Colon (tissue), 2 donors: ENCODE measurements around the gene TMEM52B.

ENCODE experiments used
- FAIRE-seq: peaks from 2 replicates; lab custom pipeline; 2012; peaks lifted over from hg19 to GRCh38; lab: Jason Lieb, UNC
- donor health status: control.
- donor health status: control.

Gene TMEM52B

DNA sequence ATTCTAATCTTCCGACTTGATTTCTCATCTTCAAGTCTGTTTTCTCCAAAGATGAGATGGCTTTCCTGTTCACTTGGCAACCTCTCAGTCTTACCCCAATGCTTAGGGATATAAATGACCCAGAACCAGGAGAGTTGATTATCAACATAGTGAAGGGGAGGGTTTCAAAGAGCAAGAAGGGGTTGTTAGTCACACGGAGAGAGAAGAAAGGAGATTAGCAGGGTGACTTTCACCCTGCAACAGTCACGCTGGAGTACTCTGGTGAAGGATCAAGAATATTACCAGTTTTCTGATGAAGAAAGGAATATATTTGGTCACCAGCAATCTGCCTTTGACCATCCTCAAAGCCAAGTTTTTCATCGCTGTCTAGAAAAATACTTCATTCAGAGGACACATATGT, at the start of gene TMEM52B:
TMEM52B (plus strand) TSS at position 212 of the 400 bp plus-strand sequence. CDS start 543 bp downstream, outside the sequence.
- FAIRE-seq, result no peak

DNA sequence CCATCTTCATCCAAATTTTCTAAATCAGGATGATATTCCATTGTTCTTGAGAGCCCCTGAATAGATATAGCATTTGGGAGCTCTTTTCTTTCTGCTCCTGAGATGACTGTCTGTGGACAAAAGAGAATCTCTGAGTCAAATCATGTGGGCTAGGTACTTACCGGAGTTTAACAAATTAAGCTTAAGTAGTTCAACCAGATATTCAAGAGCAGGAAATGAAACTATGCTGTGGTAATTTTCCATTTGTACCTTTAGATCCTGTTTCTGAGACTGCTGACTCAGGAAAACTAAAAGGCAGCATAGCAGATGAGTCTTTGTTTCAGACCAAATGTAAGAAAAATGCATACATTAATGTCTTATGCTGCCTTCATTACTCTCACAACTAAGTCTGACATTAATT, 48.8 kb upstream of the TMEM52B start, which contains the start of gene CLEC7A:
CLEC7A (minus strand) TSS at position 158 of the 400 bp plus-strand sequence; CDS start at position 41, 117 bp downstream.
- FAIRE-seq, result no peak

DNA sequence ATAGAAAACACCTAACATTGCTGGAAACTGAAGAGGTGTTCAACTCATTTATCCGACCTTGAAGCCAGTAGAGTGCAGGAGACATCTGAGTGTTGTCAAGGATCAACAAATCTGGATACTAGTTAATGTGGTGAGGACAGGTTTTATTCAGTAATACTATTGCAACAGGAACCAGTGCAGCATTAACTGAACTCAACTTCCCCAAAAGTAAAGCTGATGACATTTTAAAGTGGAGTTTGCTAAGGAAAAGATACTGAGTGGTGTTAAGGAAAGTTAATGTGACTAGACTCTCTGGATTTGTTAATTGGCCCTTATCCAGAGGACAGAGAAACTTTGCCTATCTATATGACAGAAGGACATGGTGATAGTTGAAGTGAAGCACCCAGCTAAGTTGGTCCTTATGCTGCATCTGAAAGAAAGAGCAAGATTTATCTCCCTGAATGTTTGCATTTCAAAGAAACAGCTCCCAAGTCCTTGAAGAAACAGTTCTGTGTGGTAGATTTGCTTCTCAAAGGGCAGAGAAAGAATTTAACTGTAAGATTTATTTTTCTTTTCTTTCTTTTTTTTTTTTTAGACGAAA, 47.6 kb upstream of the TMEM52B start:
- FAIRE-seq, result no peak

DNA sequence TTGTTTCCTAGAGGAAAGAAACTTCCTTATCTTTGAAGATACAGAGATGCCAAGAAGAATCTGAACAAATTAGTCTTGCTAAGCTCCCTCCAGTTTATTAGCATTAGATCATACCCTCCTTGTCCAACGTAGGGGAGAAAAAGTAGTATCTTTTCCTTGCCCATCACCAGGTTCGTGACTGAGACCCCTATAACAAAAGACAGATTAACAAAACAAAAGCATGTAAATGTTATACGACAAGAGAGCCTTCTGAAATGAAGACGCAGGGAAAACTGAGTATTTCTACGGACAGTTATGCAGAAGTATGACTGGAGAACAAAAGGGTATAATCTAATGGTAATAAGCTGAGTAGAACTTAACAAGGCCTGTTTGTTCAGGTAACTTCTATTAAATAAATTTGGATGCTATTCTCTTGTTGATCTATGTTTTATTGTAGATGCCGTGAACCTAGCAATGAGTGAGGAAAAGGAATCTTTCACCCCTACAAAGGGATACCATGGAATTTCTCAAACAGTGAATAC, 45.9 kb upstream of the TMEM52B start:
- FAIRE-seq, result no peak

DNA sequence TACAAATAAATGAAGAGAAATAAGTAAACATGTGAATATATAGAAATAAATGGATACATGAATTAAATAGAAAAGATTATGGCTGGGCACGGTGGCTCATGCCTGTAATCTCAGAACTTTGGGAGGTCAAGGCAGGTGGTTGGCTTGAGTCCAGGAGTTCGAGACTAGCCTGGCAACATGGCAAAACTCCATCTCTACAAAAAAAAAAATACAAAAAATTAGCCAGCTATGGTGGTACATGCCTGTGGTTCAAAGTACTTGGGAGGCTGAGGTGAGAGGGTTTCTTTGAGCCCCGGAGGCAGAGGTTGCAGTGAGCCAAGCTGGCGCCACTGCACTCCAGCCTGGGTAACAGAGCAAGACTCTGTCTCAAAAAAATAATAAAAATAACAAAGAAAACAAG, 43.7 kb upstream of the TMEM52B start:
- FAIRE-seq, result no peak

DNA sequence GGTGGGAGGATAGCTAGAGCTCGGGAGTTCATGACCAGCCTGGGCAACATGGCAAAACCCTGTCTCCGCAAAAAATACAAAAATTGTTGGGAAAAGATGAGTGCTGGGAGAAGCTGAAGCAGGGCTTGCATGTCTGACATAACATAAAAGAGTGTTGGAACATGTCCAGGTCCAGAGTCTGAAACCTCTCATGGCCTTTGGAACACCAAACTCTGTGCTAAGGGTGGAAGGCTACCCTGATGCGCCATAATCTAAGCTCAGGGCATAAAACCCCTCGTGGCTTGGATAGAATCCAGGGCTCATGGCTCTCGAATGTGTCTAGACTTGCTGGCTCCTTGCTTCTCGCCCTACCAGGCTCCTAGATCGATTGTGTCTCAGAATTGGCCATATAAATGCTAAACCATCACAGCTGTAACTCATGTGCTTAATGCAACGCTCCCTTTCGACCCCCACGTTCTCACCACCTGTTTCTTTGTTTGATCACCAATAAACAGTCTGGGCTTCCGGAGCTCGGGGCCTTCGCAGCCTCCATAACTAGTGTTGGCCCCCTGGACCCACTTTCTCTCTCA, 42.1 kb upstream of the TMEM52B start:
- no peak for FAIRE-seq

DNA sequence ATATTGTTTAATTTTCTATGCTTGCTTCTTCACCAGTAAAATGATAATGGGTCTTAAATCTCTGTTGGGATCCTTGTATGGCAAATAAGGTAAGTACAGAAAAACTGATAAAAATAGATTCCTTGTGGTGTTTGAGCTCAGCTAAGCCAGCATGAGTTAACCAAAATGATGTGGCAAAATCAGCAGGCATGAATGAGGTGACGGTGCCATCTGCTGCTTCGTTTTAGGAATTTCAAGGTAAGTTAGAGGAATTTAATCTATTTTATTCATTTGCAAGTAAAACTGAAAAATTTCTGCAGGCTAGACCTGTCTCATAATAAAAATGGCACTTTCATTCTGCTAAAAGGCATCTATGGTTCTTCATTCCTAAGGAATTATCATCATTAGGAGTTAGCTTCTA, 38.8 kb upstream of the TMEM52B start:
- FAIRE-seq, result no peak

DNA sequence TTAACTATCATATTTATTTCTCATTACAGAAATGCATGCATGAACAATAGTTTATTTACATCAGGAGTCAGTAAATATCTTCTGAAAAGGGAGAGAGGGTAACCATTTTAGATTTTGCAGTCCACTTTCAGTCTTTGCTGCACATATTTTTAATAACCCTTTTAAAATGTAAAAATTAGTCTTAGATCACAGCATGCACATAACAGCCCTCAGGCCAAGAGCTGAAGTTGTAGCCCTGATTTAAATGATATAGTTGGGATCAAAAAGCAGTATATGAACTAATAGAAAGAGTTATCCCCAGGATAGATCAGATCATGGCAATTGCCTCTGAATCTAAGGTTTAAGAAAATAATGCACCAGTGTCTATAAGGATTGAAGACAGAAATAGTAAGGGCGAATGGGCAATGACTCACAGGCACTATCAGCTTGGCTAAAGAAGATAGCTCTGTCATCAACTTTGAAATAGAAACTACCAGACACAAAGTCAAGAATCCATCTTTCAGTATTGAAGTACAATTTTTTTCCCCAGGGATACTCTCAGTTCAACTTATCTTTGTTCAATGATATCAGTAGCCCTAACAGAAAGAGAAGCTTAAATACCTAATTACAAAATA, 35.7 kb upstream of the TMEM52B start:
- no peak for FAIRE-seq

DNA sequence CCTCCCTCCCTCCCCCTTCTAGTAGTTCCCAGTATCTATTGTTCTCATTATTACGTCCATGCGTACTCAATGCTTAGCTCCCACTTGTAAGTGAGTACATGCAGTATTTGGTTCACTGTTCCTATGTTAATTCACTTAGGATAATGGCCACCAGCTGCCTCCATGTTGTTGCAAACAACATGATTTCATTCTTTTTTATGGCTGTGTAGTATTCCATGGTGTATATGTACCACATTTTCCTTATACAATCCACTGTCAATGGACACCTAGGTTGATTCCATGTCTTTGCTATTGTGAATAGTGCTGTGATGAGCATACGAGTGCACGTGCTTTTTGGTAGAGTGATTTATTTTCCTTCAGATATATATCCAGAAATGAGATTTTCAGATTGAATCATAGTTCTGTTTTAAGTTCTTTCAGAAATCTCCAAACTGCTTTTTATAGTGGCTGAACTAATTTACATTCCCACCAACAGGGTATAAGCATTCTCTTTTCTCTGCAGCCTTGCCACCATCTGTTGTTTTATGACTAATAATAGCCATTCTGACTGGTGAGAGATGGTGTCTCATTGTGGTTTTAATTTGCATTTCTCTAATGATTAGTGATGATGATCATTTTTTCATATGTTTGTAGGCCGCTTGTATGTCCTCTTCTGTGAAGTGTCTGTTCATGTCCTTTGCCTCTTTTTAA, 31.0 kb upstream of the TMEM52B start:
- no peak for FAIRE-seq

DNA sequence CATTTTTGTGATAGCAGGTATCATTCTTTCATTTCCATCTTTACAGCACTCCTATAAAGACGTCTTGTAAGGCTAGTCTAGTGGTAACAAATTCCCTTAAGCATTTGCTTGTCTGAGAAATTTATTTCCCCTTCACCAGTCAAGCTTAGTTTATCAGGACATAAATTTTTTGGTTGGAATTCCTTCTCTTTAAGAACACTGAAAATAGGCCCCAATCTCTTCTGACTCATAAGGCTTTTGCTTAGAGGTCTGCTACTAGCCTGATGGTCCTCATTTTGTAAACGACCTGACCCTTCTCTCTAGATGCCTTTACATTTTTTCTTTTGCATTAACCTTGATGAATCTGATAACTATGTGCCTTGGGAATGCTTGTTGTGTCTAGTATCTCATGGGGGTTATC, 27.2 kb upstream of the TMEM52B start:
- FAIRE-seq, result no peak

DNA sequence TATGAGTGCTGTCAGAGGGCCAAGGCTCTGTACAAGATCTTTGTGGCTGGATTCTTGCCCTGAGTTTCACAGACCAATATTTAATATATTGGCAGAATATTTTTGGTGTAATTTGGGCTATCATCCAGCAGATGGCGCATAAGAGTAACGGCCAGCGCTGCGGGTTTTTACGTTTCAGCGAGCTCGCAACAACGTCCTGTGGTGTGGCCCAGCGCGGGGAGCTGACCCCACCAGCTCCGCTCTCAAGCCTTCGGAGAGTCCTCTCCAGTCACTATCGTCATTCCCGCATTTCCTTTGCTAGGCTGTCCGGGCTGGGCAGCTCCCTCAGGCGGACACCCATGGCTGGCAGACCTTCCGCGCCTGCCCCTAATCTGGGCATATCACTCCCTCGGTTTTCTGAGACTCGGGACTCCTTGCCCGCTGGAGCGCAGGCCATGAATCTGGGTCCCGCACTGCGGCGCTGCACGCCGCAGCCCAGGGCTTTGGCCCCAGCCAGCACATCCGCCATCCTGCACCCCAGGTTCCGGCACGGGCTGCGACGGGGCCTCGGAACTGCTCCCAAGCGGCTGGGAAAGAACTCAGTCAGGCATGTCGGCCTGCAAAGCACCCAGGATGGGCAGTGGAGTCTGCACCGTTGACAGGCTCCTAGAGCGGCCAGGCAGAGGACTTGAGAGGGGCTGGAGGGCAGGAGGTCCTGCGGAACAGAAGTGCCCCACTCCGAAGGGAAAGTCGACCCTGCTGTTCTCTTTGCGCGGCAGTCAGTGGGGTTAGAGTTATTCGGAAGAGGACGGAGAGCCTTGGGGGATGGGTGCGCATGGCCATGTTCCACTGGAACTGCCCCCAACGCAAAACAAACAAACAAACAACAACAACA, 25.3 kb upstream of the TMEM52B start:
- FAIRE-seq, result no peak

DNA sequence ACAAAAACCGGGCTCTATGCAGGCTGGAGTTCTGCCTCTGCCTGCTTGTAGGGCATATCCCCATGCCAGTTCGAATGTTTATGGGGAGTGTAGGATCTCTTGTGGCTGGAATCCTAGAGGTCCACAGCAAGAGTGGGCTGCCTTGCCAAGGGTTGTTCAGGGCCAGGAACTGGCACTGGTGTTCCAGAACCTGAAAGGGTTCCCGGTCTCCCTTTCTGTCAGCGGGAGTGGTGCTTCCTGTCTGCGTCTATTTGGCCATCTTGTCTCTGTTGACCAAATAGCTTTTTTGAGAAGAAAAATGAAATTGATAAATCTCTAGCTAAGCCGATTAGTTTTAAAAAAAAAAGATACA, 24.7 kb upstream of the TMEM52B start:
- FAIRE-seq, result no peak

DNA sequence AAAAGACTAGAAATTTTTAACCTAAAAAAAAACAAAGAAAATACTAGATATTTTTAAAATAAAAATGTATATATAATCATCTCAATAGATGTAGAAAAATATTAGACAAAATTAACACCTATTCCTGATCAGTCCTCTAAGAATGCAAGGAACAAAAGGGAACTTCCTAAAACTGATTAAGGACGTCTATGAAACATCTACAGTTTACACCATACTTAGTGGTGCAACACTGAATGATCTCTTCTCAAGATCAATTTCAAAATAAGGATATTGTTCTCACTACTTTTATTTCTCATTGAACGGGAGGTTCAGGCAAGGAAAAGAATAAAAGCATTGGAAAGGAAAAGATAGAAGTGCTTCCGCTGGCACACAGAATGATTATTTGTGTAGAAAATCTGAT, 22.9 kb upstream of the TMEM52B start:
- FAIRE-seq, result no peak

DNA sequence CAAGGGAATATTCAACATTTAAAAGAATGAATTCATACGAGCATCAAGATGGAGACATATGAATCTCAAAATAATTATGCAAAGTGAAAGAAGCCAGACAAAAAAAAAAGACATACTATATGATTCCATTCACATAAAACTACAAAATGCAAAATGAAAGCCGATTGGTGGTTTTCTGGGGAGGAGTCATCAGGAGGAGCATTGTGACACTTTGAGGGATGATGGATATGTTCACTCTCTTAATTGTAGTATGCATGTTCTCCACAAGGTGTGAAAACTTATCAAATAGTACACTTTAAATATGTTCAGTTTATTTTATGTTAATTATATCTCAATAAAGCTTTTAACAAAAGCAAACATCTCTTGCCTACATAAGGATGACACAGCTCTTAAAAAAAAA, 20.4 kb upstream of the TMEM52B start:
- no peak for FAIRE-seq

DNA sequence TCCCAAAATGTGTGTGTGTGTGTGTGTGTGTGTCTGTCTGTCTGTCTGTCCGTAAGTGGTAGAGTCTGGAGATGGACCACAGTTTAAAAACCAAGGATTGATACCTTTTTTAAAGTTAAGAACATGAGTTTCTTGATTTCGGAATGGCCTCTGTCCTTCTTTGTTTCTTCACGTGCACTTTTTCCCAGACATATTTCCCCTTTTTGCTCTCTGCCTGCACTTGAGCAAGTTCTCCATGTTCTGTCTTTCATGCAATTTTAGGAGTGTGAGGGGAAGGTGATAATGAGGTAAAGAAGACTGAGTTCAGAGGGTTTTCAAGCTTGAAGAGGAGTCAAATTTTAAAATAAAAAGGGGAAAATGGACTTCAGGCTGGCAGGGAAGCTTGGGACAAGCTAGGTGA, 19.6 kb upstream of the TMEM52B start:
- no peak for FAIRE-seq

DNA sequence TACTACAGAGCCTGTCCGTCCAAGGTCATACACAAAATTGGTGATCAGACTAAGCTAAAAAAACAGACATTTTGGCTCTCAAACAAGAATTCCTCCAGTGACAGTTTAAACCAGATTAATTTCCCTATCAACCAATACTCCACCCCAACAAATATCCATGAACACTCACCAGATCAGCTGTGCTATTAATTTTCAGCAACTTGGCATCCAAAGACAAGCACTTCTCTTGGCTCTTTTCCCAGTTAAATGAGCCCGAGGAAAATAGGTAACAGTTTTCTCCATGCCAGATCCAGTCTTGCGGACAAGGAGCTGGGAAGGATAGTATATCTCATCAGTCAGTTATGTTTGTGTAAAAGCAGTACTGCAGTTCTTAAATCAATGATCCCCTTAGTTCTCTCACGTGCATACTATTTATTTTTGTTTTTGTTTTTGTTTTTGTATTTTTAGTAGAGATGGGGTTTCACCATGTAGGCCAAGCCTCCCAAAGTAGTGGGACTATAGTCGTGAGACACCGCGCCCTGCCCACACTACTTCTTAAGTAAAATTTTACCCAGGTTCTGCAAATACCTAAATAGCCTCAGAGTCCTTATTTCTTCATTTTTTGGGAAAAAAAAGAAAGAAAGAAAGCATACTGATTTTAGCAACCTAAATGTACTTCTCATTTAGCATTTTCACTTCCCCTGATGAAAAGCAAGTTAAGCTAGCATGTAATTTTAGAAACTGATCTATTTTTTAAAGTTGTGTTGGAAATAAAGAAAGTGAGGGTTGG, 18.0 kb upstream of the TMEM52B start:
- no peak for FAIRE-seq

DNA sequence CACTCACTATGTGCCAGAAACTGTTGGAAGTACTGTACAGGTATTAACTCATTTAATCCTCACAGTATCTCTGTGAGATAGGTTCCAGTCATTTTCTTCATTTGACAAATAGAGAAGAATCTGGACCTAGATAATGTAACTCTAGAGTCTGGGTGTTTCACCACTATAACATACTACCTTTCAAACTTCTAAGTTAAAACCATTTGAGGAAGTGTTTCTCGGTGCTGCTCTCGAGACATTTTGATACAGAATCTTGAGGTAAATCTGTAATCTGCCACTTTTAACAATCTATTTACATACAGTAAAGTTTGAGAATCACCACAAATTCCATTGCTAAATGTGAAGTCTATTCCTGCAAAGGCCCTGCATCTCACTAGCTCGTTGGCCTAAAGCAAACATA, 15.7 kb upstream of the TMEM52B start:
- no peak for FAIRE-seq

DNA sequence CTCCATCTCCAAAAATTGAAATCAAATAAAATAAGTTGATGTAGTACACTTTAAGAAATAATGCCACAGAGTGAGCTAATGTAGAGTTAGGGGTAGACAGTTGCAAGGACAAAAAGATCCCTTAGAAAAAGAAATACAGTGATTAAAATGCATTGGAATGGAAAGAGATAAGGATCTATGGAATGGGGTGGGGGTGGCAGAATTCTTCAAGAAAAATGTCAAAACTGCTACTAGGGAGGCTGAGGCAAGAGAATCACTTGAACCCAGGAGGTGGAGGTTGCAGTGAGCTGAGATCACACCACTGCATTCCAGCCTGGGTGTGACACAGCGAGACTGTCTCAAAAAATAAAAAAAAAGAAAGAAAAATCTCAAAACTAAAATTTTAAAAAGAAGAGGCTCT, 13.4 kb upstream of the TMEM52B start:
- no peak for FAIRE-seq

DNA sequence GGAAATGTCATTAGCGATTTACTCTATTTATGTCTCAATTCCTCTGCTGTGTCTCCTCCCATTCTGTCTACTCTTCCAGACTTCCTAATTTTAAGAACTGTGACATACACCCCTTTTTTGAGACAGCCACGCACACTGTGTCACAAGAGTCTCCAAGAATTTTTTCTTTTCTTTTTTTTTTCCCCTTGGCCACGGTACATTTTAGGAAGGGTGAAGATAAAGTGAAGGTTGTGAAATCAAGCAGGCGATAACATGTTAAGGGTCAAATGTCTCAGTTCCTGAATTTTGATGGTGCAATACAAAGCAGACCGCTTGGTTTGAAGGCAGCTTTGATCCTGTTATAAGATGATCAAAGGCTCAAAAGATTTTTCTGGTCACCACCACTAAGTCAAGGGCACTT, 11.2 kb upstream of the TMEM52B start:
- no peak for FAIRE-seq

DNA sequence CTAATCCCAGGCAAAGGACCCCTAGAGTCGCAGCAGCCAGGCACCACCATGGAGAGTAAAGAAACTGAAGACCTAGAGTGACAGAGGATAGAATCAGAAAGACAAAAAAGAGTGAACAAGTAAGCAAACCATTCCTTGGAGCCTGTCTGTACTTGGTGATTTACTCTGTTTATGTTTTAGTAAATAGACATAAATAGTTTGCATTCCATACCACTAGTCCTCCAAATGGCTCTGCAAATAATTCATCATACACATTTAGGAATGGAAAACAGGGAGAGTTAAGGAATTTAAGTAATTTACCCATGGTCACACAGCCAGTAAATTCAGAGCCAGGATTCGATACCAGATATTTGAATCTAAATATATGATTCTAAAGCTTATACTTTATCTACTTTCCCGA, 9.7 kb upstream of the TMEM52B start:
- no peak for FAIRE-seq

DNA sequence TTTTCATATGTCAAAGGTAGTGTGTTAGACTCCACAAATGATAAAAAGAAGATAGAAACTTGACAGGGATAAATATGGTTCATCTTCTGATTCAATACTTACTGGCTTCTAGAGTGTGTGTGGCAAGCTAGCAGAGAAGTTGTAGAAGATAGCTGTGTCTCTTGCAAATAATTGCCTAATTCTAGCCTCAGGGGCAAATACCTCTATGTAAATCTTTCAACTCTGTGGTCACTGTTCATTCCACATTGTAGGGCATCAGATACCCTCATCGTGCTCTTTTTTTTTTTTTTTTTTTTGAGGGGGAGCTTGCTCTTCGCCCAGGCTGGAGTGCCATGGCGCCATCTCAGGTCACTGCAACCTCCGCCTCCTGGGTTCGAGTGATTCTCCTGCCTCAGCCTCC, 8.6 kb upstream of the TMEM52B start:
- no peak for FAIRE-seq
